Activated CD8-positive, alpha-beta memory T cell treated with anti-CD3 and anti-CD28 coated beads, Interleukin-2, amount 50 U/mL, for 4 hours (primary cell): Measurements from ENCODE around the gene NF2.

Experiments used
- DNase-seq: peaks from one replicate; pipeline ENCODE4 v3.0.0-alpha.2; 2020

The NF2 gene

DNA sequence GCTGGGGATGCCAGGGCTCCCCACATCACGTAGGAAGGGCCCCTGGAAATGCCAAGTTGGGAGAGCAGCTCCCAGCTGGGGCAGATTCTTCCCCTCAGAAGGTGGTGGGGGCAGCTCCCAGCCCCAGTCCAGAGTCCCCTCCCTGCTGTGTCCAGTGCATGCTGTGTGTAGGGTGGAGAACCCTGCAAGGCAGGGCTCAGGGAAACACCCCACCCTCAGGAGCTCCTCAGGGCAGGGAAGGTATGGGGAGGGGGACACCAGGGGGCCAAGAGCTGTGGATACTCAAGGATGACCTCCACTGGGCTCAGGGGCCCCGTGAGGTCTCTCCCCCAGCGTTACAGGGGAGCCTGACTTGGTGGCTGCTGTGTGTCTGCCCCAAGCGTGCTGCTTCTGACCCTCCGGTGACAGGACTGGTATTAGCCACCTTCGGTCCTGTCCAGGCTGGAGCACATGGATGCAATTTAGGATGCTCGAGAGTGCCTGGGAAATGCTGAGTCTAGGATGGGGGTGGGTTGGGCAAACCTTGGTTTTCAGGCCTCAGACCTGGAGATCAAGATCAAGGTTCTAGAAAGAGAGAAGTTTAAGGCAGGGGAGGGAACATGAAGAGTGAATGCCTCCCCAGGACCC lies 100.2 kb downstream of the NF2 start:
- no peak for DNase-seq

GRCh38 chr22:29704528-29705285 lies 101.3 kb downstream of the NF2 start:
- DNase-seq: no peak

- DNase-seq: no peak
Observed at GRCh38 chr22:29705651-29706050, 102.2 kb downstream of the NF2 start.

DNA sequence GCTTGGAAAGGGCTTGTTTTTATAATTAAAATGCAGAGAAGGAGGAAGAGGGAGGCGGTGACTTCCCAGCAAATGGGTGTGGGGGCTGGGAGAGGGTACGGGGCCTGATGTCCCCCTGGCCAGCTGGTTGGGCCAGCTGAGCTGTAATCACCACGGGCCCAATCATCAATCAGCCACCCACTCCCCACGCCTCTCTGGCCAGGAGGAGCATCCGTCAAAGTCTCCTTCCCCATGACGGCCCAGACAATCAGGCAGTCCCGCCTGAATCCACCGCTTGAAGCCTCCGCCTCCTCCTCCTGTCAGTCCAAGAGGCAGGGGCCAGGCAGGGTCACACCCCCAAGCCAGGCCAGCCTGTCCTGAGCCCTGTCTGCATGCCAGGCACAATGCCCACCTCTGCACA lies 103.1 kb downstream of the NF2 start:
- no peak for DNase-seq

- DNase-seq: no peak
Observed at GRCh38 chr22:29707010-29707409, 103.6 kb downstream of the NF2 start.

DNA sequence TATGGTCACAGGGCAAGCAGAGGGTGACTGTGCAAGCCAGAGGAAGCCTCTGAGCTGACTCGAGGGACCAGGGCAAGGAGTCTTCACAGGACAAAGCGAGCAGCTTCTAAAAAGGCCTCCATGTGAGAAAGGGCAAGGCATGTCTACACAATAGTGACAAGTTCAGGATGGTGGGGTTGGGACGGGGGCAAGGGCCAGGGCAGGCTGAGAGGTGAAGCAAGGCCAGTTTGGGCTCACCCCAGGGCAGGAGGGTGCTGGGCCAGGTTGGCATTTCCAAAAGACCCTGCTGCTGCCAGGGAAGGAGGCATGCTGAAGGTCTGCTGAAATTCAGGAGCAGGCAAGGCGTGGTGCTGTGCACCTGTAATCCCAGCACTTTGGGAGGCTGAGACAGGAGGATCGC lies 104.0 kb downstream of the NF2 start:
- no peak for DNase-seq

- no peak for DNase-seq
Observed at GRCh38 chr22:29710193-29710592, 106.8 kb downstream of the NF2 start.

GRCh38 chr22:29710922-29711593 lies 107.6 kb downstream of the NF2 start:
- no peak for DNase-seq

DNA sequence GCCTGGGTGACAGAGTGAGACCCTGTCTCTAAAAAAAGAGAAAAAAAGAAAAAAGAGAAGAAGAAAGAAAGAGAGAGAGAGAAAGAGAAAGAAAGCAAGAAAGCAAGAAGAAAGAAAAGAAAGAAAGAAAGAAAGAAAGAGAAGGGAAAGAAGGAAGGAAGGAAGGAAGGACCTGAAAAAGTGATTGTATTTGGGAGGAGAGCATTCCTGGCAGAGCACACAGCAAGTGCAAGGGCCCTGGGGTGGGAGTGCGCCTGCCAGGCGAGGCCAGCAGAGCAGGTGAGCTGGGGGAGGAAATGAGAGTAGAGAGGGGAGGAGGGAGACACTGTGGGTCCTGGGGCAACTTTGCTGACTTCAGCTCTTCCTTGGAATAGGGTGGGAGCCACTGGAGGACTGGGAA lies 108.7 kb downstream of the NF2 start:
- no peak for DNase-seq

DNA sequence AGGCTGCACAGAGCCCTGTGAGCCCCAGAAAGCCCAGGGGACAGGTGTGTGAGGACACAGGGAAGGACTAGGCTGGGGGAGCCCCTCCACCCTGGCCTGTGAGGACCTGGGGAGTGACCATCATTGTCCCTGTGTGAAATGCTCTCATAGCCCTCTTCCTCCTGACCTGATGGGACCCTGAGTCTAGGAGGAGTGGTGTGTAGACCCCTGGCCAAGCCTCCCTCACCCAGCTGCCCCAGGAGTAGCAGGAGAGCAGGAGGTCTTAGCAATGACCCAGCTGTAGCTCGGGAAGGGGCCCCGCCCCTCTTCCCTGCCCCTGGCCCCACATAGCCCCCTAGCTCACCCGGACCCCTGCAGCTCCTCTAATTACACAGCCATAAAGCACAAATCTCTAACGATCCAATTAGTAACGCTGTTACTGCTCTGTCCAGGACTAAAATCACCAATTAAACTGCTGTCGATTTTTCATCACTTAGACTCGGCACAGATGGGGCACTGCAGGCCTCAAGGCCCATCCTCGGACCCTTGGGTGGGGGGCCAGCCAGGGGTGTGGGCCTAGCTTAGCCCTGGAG lies 109.8 kb downstream of the NF2 start:
- DNase-seq: no peak

DNA sequence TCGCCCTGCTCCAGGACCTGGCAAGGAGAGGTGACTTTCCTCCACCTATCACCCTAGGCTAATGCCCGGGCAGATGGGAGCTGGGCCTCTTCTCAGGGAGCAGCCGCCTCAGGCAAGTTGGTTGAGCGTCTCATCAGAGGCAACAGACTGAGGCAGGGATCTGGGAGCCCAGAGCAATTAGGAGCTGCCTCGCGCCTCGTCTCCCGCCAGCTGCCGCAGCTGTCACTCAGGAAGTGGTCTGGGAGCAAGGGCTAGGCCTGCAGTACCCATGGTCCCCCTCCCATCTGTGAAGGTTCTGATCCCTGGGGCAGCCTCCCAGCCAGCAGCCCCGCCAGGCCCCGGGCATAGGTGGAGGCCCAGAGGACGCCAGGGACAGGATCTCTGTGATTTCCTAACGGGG lies 111.8 kb downstream of the NF2 start:
- no peak for DNase-seq

GRCh38 chr22:29715705-29716104 lies 112.3 kb downstream of the NF2 start:
- no peak for DNase-seq

GRCh38 chr22:29716814-29717545 lies 113.5 kb downstream of the NF2 start:
- DNase-seq: no peak

GRCh38 chr22:29717789-29718188 lies 114.4 kb downstream of the NF2 start:
- no peak for DNase-seq

- DNase-seq: no peak
Observed at GRCh38 chr22:29718949-29719898, 115.8 kb downstream of the NF2 start.

GRCh38 chr22:29719899-29720645 lies 116.6 kb downstream of the NF2 start, which contains the start of gene CABP7:
Gene CABP7 (plus strand): TSS chr22:29720003. CDS start chr22:29720425, 422 bp downstream.
- DNase-seq: no peak

DNA sequence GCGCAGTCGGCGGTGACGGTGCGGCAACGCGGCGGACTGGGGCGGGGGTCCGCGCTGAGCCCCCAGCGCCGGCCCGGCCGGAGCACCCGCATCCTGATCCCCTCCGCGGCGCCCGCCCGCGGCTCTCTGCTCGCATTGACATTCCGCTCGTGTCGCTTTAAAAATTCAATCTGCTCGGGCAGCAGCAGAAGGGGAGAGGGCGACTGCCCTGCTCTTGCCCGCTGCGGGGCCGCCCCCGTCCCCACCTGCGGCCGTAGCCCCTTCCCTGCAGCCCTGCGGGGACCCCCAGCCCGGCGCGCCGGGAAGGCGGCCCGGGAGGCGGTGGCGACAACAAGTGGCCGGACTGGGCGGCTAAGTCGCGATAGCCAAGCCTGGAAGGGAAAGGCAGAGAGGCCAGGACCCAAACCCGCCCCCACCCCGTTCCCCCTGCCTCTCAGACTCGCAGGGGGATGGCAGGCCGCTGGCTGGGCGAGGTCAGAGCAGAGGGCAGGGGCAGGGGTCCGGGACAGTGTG lies 117.4 kb downstream of the NF2 start:
- DNase-seq: no peak

- no peak for DNase-seq
Observed at GRCh38 chr22:29722151-29722550, 118.7 kb downstream of the NF2 start.

DNA sequence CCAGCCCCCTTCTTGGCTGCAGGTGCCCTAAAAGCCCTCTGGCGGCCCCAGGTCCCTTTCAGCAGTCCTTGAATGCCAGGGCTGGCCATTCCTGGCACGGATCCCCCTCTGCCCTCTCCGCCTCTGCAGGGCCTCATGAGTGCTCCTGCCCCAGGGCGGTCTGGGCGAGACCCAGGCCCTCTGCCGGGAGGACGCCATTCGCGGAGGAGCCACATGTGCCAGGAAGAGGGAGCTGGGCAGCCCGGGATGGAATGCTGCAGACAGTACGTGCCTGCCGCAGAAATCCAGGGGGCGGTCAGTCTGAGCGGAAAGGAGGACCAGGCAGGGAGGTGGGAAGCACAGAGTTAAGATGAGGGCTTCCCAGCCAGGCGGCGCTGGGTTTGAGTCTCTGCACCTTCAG lies 119.2 kb downstream of the NF2 start:
- no peak for DNase-seq

- DNase-seq: no peak
Observed at GRCh38 chr22:29723766-29724165, 120.3 kb downstream of the NF2 start.

- no peak for DNase-seq
Observed at GRCh38 chr22:29724843-29725242, 121.4 kb downstream of the NF2 start.
